Liver (tissue), 3 donors: ENCODE measurements around the gene MICAL3.

ENCODE experiments used
- JUND ChIP-seq, 2 donors: IDR thresholded peaks; 2 replicates each; pipeline ENCODE4 v1.6.1; 2016; ENCODE audit warnings: antibody characterized with exemption in 2 of 2
- TF ChIP-seq, protein P1 (sequence below): fragments of 150-350 bp; IDR thresholded peaks from 2 replicates; pipeline ENCODE4 v1.5.1; 2017; ENCODE audit warnings: improper control_type of control experiment, low read depth, low read length; ENCODE audit not compliant: missing input control
- donor health status: healthy.
- donor health status: healthy.

DNA sequence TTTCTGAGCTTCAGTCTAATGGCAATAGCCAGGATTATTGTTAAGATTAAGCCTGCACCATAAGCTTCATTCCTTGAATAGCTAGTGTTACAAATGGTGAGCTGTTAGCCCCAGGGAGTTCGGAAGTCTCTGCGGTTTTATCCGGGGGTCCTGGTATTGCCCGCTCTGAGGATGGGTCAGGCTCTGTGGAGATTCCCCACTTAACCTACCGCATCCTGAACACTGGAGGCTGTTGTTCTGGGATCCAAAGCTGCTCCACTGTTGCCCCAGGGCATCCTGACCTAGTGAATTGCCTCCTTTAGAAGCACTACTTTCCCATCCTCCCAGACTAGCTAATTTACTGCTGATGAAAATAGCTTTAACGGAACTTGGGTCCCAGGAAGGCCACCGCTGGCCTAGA, 38.9 kb upstream of the MICAL3 start:
- TF ChIP-seq, protein P1, sequence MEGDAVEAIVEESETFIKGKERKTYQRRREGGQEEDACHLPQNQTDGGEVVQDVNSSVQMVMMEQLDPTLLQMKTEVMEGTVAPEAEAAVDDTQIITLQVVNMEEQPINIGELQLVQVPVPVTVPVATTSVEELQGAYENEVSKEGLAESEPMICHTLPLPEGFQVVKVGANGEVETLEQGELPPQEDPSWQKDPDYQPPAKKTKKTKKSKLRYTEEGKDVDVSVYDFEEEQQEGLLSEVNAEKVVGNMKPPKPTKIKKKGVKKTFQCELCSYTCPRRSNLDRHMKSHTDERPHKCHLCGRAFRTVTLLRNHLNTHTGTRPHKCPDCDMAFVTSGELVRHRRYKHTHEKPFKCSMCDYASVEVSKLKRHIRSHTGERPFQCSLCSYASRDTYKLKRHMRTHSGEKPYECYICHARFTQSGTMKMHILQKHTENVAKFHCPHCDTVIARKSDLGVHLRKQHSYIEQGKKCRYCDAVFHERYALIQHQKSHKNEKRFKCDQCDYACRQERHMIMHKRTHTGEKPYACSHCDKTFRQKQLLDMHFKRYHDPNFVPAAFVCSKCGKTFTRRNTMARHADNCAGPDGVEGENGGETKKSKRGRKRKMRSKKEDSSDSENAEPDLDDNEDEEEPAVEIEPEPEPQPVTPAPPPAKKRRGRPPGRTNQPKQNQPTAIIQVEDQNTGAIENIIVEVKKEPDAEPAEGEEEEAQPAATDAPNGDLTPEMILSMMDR, result no peak
- TF ChIP-seq JUND (IDR thresholded peaks at IDR 0.05), result no peak
